Astrocyte (in vitro differentiated cells and primary cell): ENCODE measurements around the gene IL16.

ENCODE experiments used
- EZH2 ChIP-seq: IDR thresholded peaks from 2 replicates; pipeline ENCODE4 v1.6.1; 2012; ENCODE audit warnings: mild to moderate bottlenecking, low read length, inconsistent platforms; ENCODE audit not compliant: insufficient read depth
- TF ChIP-seq, protein P1 (sequence below): IDR thresholded peaks from 2 replicates; pipeline ENCODE4 v1.5.1; 2011; ENCODE audit warnings: low read depth, mild to moderate bottlenecking, inconsistent platforms, low read length, moderate library complexity; ENCODE audit not compliant: insufficient read depth

DNA sequence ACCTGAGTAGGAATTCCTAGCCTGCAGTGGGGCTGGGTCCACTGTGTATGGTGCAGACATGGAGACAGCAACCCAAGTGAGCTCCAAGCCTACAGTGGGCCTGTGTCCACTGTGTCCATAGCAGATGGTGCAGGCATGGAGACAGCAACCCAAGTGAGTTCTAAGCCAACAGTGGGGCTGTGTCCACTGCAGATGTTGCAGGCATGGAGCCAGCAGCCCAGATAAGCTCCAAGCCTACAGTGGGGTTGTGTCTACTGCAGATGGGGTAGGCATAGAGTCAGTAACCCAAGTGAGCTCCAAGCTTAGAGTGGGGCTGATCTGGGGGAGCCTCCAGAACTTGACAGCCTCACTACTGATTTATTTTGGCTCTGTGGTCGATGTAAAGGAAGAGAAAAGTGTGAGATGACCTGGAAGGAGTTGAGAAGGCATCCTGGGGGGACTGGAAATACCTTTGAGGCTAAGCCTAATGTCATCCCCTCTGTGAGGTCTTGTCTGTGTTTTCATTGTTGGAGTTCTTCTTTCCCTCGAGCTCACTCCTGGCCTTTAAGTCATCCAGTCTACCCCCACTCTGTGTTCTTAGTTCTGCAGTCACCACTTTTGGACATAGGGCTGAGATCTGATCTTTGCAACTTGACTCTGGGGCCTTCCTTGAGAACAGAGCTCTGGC lies 22.4 kb upstream of the IL16 start:
- TF ChIP-seq, protein P1, sequence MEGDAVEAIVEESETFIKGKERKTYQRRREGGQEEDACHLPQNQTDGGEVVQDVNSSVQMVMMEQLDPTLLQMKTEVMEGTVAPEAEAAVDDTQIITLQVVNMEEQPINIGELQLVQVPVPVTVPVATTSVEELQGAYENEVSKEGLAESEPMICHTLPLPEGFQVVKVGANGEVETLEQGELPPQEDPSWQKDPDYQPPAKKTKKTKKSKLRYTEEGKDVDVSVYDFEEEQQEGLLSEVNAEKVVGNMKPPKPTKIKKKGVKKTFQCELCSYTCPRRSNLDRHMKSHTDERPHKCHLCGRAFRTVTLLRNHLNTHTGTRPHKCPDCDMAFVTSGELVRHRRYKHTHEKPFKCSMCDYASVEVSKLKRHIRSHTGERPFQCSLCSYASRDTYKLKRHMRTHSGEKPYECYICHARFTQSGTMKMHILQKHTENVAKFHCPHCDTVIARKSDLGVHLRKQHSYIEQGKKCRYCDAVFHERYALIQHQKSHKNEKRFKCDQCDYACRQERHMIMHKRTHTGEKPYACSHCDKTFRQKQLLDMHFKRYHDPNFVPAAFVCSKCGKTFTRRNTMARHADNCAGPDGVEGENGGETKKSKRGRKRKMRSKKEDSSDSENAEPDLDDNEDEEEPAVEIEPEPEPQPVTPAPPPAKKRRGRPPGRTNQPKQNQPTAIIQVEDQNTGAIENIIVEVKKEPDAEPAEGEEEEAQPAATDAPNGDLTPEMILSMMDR = no peak
- no peak for TF ChIP-seq EZH2
